HepG2 (cell line): ENCODE data around the gene ERCC6. TPM values are rescaled to one million over a fixed set of nuclear protein-coding genes. Genes with fewer than 3 reads are reported as not detected.

ENCODE experiments used
- AGO1 ChIP-seq: fragments of 200-400 bp; formaldehyde crosslinking; IDR thresholded peaks from 2 replicates; pipeline ENCODE4 v1.6.1; 2017; ENCODE audit warnings: mild to moderate bottlenecking, low read depth, low read length, moderate library complexity; ENCODE audit not compliant: poor library complexity, severe bottlenecking
- CENPBD1 ChIP-seq: sonication (generic); formaldehyde crosslinking; IDR thresholded peaks from 2 replicates; pipeline ENCODE4 v1.8.0; 2022; ENCODE audit warnings: missing genetic modification reagents, low read depth, mild to moderate bottlenecking, borderline replicate concordance
- EED ChIP-seq: sonication (generic); formaldehyde crosslinking; IDR thresholded peaks from 2 replicates; pipeline ENCODE4 v1.5.0; 2020; ENCODE audit warnings: mild to moderate bottlenecking, missing genetic modification reagents
- GPN1 ChIP-seq: sonication (generic); formaldehyde crosslinking; IDR thresholded peaks from 2 replicates; pipeline ENCODE4 v1.5.1; 2020; ENCODE audit warnings: missing genetic modification reagents, borderline replicate concordance
- HIC2 ChIP-seq: sonication (generic); formaldehyde crosslinking; IDR thresholded peaks from 2 replicates; pipeline ENCODE4 v1.9.0; 2022; ENCODE audit warnings: low read depth, missing genetic modification reagents
- NR2F6 ChIP-seq, 2 experiments: IDR thresholded peaks; 2 replicates each; pipeline ENCODE4 v1.6.1; 2016; ENCODE audit warnings: antibody characterized with exemption in 1 of 2, mild to moderate bottlenecking in 1 of 2
- ONECUT2 ChIP-seq: sonication (generic); formaldehyde crosslinking; IDR thresholded peaks from 2 replicates; pipeline ENCODE4 v1.4.0; 2020; ENCODE audit warnings: missing genetic modification reagents
- RBM39 ChIP-seq: fragments of 200-400 bp; formaldehyde crosslinking; IDR thresholded peaks from one replicate; pipeline ENCODE4 v1.6.1; 2018; ENCODE audit warnings: antibody characterized with exemption, mild to moderate bottlenecking, low read depth, low read length; ENCODE audit not compliant: poor library complexity, severe bottlenecking
- RFXANK ChIP-seq: IDR thresholded peaks from 2 replicates; pipeline ENCODE4 v1.6.1; 2016
- SMAD1 ChIP-seq: sonication (generic); formaldehyde crosslinking; IDR thresholded peaks from 2 replicates; pipeline ENCODE4 v1.4.0; 2020; ENCODE audit warnings: missing genetic modification reagents, low read depth, mild to moderate bottlenecking, borderline replicate concordance
- SYNCRIP ChIP-seq: fragments of 200-400 bp; formaldehyde crosslinking; IDR thresholded peaks from 2 replicates; pipeline ENCODE4 v1.6.1; 2018; ENCODE audit warnings: mild to moderate bottlenecking, low read depth, low read length; ENCODE audit not compliant: insufficient read depth
- TBL1XR1 ChIP-seq: fragments of 150-350 bp; IDR thresholded peaks from 2 replicates; pipeline ENCODE4 v1.6.1; 2014; ENCODE audit warnings: borderline replicate concordance, low read length; ENCODE audit not compliant: partially characterized antibody
- ZFP37 ChIP-seq: sonication (generic); formaldehyde crosslinking; IDR thresholded peaks from 2 replicates; pipeline ENCODE4 v1.4.0; 2020; ENCODE audit warnings: missing genetic modification reagents, borderline replicate concordance
- ZNF205 ChIP-seq: IDR thresholded peaks from 2 replicates; pipeline ENCODE4 v1.6.1; 2018; ENCODE audit warnings: missing biosample characterization, missing genetic modification reagents
- ZNF232 ChIP-seq: sonication (generic); formaldehyde crosslinking; IDR thresholded peaks from 2 replicates; pipeline ENCODE4 v1.4.0; 2020; ENCODE audit warnings: missing genetic modification reagents, borderline replicate concordance
- ZNF563 ChIP-seq: sonication (generic); formaldehyde crosslinking; IDR thresholded peaks from 2 replicates; pipeline ENCODE4 v1.8.0; 2022; ENCODE audit warnings: mild to moderate bottlenecking, moderate library complexity, missing genetic modification reagents
- ZNF598 ChIP-seq: sonication (generic); formaldehyde crosslinking; IDR thresholded peaks from 2 replicates; pipeline ENCODE4 v1.5.1; 2020; ENCODE audit warnings: mild to moderate bottlenecking, missing genetic modification reagents, borderline replicate concordance
- polyA plus RNA-seq, 8 experiments: library from polyadenylated mRNA; depleted of rRNA in 3 of 8; stranded (reverse) in 7 of 8; unstranded in 1 of 8; fragments of >200 nt; fragmentation: Illumina TruSeq in 4 of 8; extraction: Trizol in 4 of 8; gene quantifications; 2 replicates each; pipeline versions ENCODE4 v1.2.1 to v1.2.3, GENCODE V29; 2011 to 2016; ENCODE audit warnings: low read depth in 4 of 8, missing spikeins in 1 of 8, mixed read lengths in 1 of 8; ENCODE audit not compliant: insufficient read depth in 1 of 8
- total RNA-seq, 5 experiments: library from RNA; depleted of rRNA; stranded (reverse); fragments of >200 nt; fragmentation: Illumina TruSeq; extraction: Trizol; gene quantifications; 2 replicates each; pipeline ENCODE4 v1.2.3, GENCODE V29; 2016; ENCODE audit warnings: low read depth in 1 of 5
- TF ChIP-seq, protein P1 (sequence below): sonication (generic); formaldehyde crosslinking; IDR thresholded peaks from 2 replicates; pipeline ENCODE4 v1.4.0; 2020; ENCODE audit warnings: mild to moderate bottlenecking, low read depth, missing genetic modification reagents
- TF ChIP-seq, protein P2 (sequence below): sonication (generic); IDR thresholded peaks from 2 replicates; pipeline ENCODE4 v1.6.1; 2016; ENCODE audit warnings: low read depth, borderline replicate concordance

ERCC6 gene
- total and polyA plus RNA-seq, 2 of the 13 experiments (the other 11 are each of a cell fraction or from before 2014, with no cell fraction given) = 5.1 to 9.8 TPM

GRCh38 chr10:49538381-49539319 lies at the start of gene ERCC6 (continued):
- TF ChIP-seq RBM39 = no peak
- no peak for TF ChIP-seq SYNCRIP
- no peak for TF ChIP-seq HIC2
- TF ChIP-seq ZNF563 (CRISPR knock-in tag) = peak; percentile 68; the same call in 1 of the 2 replicates
- TF ChIP-seq CENPBD1 (CRISPR knock-in tag) = no peak
- no peak for TF ChIP-seq AGO1
- TF ChIP-seq ZNF205 (CRISPR knock-in tag) = peak; percentile 87
- TF ChIP-seq TBL1XR1 = no peak
- no peak for TF ChIP-seq GPN1
- TF ChIP-seq ZFP37 (CRISPR knock-in tag) = peak; percentile 46; the same call in 1 of the 2 replicates
- TF ChIP-seq, protein P1, sequence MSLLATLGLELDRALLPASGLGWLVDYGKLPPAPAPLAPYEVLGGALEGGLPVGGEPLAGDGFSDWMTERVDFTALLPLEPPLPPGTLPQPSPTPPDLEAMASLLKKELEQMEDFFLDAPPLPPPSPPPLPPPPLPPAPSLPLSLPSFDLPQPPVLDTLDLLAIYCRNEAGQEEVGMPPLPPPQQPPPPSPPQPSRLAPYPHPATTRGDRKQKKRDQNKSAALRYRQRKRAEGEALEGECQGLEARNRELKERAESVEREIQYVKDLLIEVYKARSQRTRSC (CRISPR knock-in tag) = no peak
- TF ChIP-seq NR2F6 (IDR thresholded peaks at IDR 0.05) = no peak
- TF ChIP-seq NR2F6 (CRISPR knock-in tag; IDR thresholded peaks at IDR 0.05) = no peak
- no peak; the same call in 1 of the 2 replicates for TF ChIP-seq ZNF232 (CRISPR knock-in tag)
- TF ChIP-seq EED (CRISPR knock-in tag) = peak; percentile 97
- no peak for TF ChIP-seq ONECUT2 (CRISPR knock-in tag)
- no peak for TF ChIP-seq RFXANK (CRISPR knock-in tag)
- no peak for TF ChIP-seq SMAD1 (CRISPR knock-in tag)
- TF ChIP-seq, protein P2, sequence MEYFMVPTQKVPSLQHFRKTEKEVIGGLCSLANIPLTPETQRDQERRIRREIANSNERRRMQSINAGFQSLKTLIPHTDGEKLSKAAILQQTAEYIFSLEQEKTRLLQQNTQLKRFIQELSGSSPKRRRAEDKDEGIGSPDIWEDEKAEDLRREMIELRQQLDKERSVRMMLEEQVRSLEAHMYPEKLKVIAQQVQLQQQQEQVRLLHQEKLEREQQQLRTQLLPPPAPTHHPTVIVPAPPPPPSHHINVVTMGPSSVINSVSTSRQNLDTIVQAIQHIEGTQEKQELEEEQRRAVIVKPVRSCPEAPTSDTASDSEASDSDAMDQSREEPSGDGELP = peak; percentile 88
- TF ChIP-seq ZNF598 (CRISPR knock-in tag) = peak; percentile 31; the same call in 1 of the 2 replicates
